HepG2 (cell line): ENCODE measurements around the gene THBS1. TPM values are rescaled to one million over a fixed set of nuclear protein-coding genes. Genes with fewer than 3 reads are reported as not detected.

Source experiments
- ATAC-seq: fragments of 200-7000 bp; cut with Tn5 transposase; 3 replicates; pipeline ENCODE4 v1.9.1; 2020; ENCODE audit warnings: mild to moderate bottlenecking, moderate library complexity
- BruUV-seq: library from RNA; stranded (reverse); fragments of 400-500 nt; replicated peaks from 2 replicates; lab custom pipeline; 2021; lab: Mats Ljungman, UMichigan
- CTCF ChIA-PET: fragments of 300-600 bp; formaldehyde crosslinking; extraction: SDS; loops from one replicate; lab custom pipeline; 2021; ENCODE audit warnings: low total read pairs, inconsistent platforms, low intra/inter-chr PET ratio; lab: Yijun Ruan, JAX
- POLR2A ChIA-PET: fragments of 350-600 bp; sonication (Branson Sonifier 250); formaldehyde crosslinking; loops from one replicate; lab custom pipeline; 2020; ENCODE audit warnings: antibody characterized with exemption, inconsistent platforms; lab: Yijun Ruan, JAX
- DNase-seq: peaks from one replicate; pipeline ENCODE4 v3.0.0-alpha.2; 2015; ENCODE audit warnings: low spot score
- FAIRE-seq: peaks from 3 replicates; lab custom pipeline; 2011; peaks lifted over from hg19 to GRCh38; lab: Jason Lieb, UNC
- H2AFZ ChIP-seq: one replicate; pipeline ENCODE4 v1.6.1; 2011; ENCODE audit warnings: low read length, inconsistent platforms
- H3K27ac ChIP-seq: fragments of 300-600 bp; 3 replicates; pipeline ENCODE4 v1.8.0; 2011; ENCODE audit warnings: mixed run types, mild to moderate bottlenecking, mixed read lengths, low read length, inconsistent platforms; ENCODE audit not compliant: insufficient read depth; ENCODE audit errors: extremely low read length
- H3K27me3 ChIP-seq, 2 experiments: fragments of 200-600 bp in 1 of 2; 2 replicates in 1 of 2; 3 replicates in 1 of 2; pipeline versions ENCODE4 v1.6.0 to v1.8.0; 2011; ENCODE audit warnings: low read length in 2 of 2, mild to moderate bottlenecking in 2 of 2, moderate library complexity in 2 of 2, inconsistent platforms in 1 of 2; ENCODE audit not compliant: insufficient read depth in 2 of 2, control insufficient read depth in 1 of 2
- H3K36me3 ChIP-seq, 2 experiments: fragments of 200-600 bp in 1 of 2; replicated peaks in 1 of 2; 2 replicates in 1 of 2; 3 replicates in 1 of 2; pipeline versions ENCODE4 v1.5.1 to v1.8.0; 2011; ENCODE audit warnings: low read length in 2 of 2, inconsistent platforms in 1 of 2; ENCODE audit not compliant: insufficient read depth in 2 of 2, control insufficient read depth in 1 of 2
- H3K4me1 ChIP-seq: 2 replicates; pipeline ENCODE4 v1.5.1; 2012; ENCODE audit warnings: low read length, inconsistent platforms; ENCODE audit not compliant: insufficient read depth
- H3K4me2 ChIP-seq: 2 replicates; pipeline ENCODE4 v1.6.0; 2011; ENCODE audit warnings: low read depth, low read length, inconsistent platforms
- H3K4me3 ChIP-seq, 3 experiments: fragments of 200-600 bp in 1 of 3; sonication (generic), shearing (Covaris generic) in 1 of 3; replicated peaks in 1 of 3; 2 replicates each; pipeline ENCODE4 v1.5.1; 2011 to 2016; ENCODE audit warnings: low read length in 3 of 3, inconsistent platforms in 2 of 3, low read depth in 2 of 3, mild to moderate bottlenecking in 2 of 3, control low read depth in 1 of 3, mixed read lengths in 1 of 3; ENCODE audit not compliant: insufficient read depth in 1 of 3
- H3K79me2 ChIP-seq: one replicate; pipeline ENCODE4 v1.6.1; 2011; ENCODE audit warnings: low read length, inconsistent platforms; ENCODE audit not compliant: insufficient read depth
- H3K9ac ChIP-seq: 2 replicates; pipeline ENCODE4 v1.6.0; 2011; ENCODE audit warnings: mild to moderate bottlenecking, low read depth, low read length, inconsistent platforms; ENCODE audit not compliant: insufficient read depth
- H3K9me3 ChIP-seq: 2 replicates; pipeline ENCODE4 v1.5.1; 2012; ENCODE audit warnings: mild to moderate bottlenecking, low read length
- H4K20me1 ChIP-seq: 2 replicates; pipeline ENCODE4 v1.6.0; 2011; ENCODE audit warnings: inconsistent platforms, mild to moderate bottlenecking, low read length, moderate library complexity; ENCODE audit not compliant: insufficient read depth
- ATF6 ChIP-seq: sonication (generic); formaldehyde crosslinking; conservative IDR thresholded peaks from 2 replicates; pipeline ENCODE4 v1.4.0; 2020; ENCODE audit warnings: missing genetic modification reagents
- BRF2 ChIP-seq: sonication (generic); formaldehyde crosslinking; IDR thresholded peaks from 2 replicates; pipeline ENCODE4 v1.8.1; 2022; ENCODE audit warnings: mild to moderate bottlenecking, missing genetic modification reagents
- CREB1 ChIP-seq, 2 experiments: fragments of 450-650 bp in 1 of 2; IDR thresholded peaks; 2 replicates each; pipeline ENCODE4 v1.6.1; 2016 to 2017; ENCODE audit warnings: control low read depth in 1 of 2, mild to moderate bottlenecking in 1 of 2, missing compliant biosample characterization in 1 of 2, missing genetic modification characterization in 1 of 2
- DNMT1 ChIP-seq: sonication (generic); formaldehyde crosslinking; IDR thresholded peaks from 2 replicates; pipeline ENCODE4 v1.5.1; 2020; ENCODE audit warnings: mild to moderate bottlenecking, missing genetic modification reagents
- HNF4A ChIP-seq: sonication (generic); formaldehyde crosslinking; IDR thresholded peaks from 2 replicates; pipeline ENCODE4 v1.4.0; 2020; ENCODE audit warnings: missing genetic modification reagents
- KAT2B ChIP-seq: fragments of 150-350 bp; IDR thresholded peaks from 2 replicates; pipeline ENCODE4 v1.6.1; 2014; ENCODE audit warnings: low read depth, low read length, borderline replicate concordance
- KLF12 ChIP-seq: sonication (generic); formaldehyde crosslinking; IDR thresholded peaks from 2 replicates; pipeline ENCODE4 v1.4.0; 2020; ENCODE audit warnings: missing genetic modification reagents, borderline replicate concordance
- PAXIP1 ChIP-seq: sonication (generic); formaldehyde crosslinking; conservative IDR thresholded peaks from 2 replicates; pipeline ENCODE4 v1.4.0; 2020; ENCODE audit warnings: mild to moderate bottlenecking, missing genetic modification reagents, moderate library complexity
- POLR2A ChIP-seq, 2 experiments: IDR thresholded peaks; 2 replicates each; pipeline ENCODE4 v1.6.1; 2011; ENCODE audit warnings: low read depth in 2 of 2, low read length in 2 of 2, mild to moderate bottlenecking in 1 of 2, moderate library complexity in 1 of 2; ENCODE audit not compliant: insufficient read depth in 1 of 2
- STAT5B ChIP-seq: sonication (generic); formaldehyde crosslinking; IDR thresholded peaks from 2 replicates; pipeline ENCODE4 v1.4.0; 2020; ENCODE audit warnings: missing genetic modification reagents
- ZNF580 ChIP-seq: IDR thresholded peaks from 2 replicates; pipeline ENCODE4 v1.6.1; 2016; ENCODE audit warnings: low read depth, borderline replicate concordance
- ZNF598 ChIP-seq: sonication (generic); formaldehyde crosslinking; IDR thresholded peaks from 2 replicates; pipeline ENCODE4 v1.5.1; 2020; ENCODE audit warnings: mild to moderate bottlenecking, missing genetic modification reagents, borderline replicate concordance
- ZSCAN30 ChIP-seq: sonication (generic); formaldehyde crosslinking; IDR thresholded peaks from 2 replicates; pipeline ENCODE4 v1.5.0; 2020; ENCODE audit warnings: mild to moderate bottlenecking, missing genetic modification reagents
- WGBS: methylation state at CpG from one replicate; pipeline ENCODE4 v1.1.6; 2017; ENCODE audit warnings: low lambda C conversion rate; 5-methylcytosine and 5-hydroxymethylcytosine counted together
- in situ Hi-C: cut with HindIII; loops from 2 replicates; pipeline ENCODE4 v1.10.0; 2017; ENCODE audit warnings: low pct_unique_long_range_greater_than_20kb; ENCODE audit not compliant: extremely low pct_ligation_motif_present
- intact Hi-C: fragments of 100-400 bp; cut with micrococcal nuclease; formaldehyde crosslinking; loops from one replicate; pipeline ENCODE4 v1.10.0; 2022; ENCODE audit not compliant: unreplicated experiment
- polyA plus RNA-seq, 8 experiments: library from polyadenylated mRNA; depleted of rRNA in 3 of 8; stranded (reverse) in 7 of 8; unstranded in 1 of 8; fragments of >200 nt; fragmentation: Illumina TruSeq in 4 of 8; extraction: Trizol in 4 of 8; gene quantifications; 2 replicates each; pipeline versions ENCODE4 v1.2.1 to v1.2.3, GENCODE V29; 2011 to 2016; ENCODE audit warnings: low read depth in 4 of 8, missing spikeins in 1 of 8, mixed read lengths in 1 of 8; ENCODE audit not compliant: insufficient read depth in 1 of 8
- total RNA-seq, 5 experiments: library from RNA; depleted of rRNA; stranded (reverse); fragments of >200 nt; fragmentation: Illumina TruSeq; extraction: Trizol; gene quantifications; 2 replicates each; pipeline ENCODE4 v1.2.3, GENCODE V29; 2016; ENCODE audit warnings: low read depth in 1 of 5

THBS1 gene
- total and polyA plus RNA-seq, 2 of the 13 experiments (the other 11 are each of a cell fraction or from before 2014, with no cell fraction given): 54.7 to 67.1 TPM

GRCh38 chr15:39583596-39584265, 2.9 kb downstream of the THBS1 start:
- peaks cover 21 to 59% of the 10 kb centered on the region in 2 experiments for H3K36me3 ChIP-seq
- ATAC-seq: no peak
- intact Hi-C loops (loop anchor here (5.0 kb wide), 1 partner anchor 174 kb away; no protein-coding TSS in a partner anchor), in situ Hi-C loops (loop anchor here (5.0 to 10.0 kb wide), 5 partner anchors 149 to 769 kb away; no protein-coding TSS in a partner anchor)
- peaks cover 13% of the 10 kb centered on the region; the same call in 1 of the 2 replicates for H4K20me1 ChIP-seq
- peaks cover 22% of the 10 kb centered on the region for H3K79me2 ChIP-seq
- peaks cover 68% of the 10 kb centered on the region for H3K4me1 ChIP-seq
- peak overlapping the region; percentile 21 for H3K4me2 ChIP-seq
- FAIRE-seq: no peak
- H3K27ac ChIP-seq: no peak overlapping the region
- BruUV-seq: no TSS peak
- H3K27me3 ChIP-seq: no peaks in the 10 kb centered on the region; a peak in 1 of 5 replicates
- DNase-seq: peak; percentile 25
- ChIA-PET POLR2A (interaction anchor here (1.5 kb wide), 1 partner anchor 310 kb away, joined by 4 read pairs; no protein-coding TSS in a partner anchor), CTCF (no interaction called here)
- 97% methylated on average over 9 of the region's 13 CpGs for WGBS
- H2AFZ ChIP-seq: no peak overlapping the region
- H3K9me3 ChIP-seq: no peaks in the 10 kb centered on the region
- no peak overlapping the region for H3K9ac ChIP-seq
- 0 out of 6 replicates have a peak overlapping the region, but pooled peaks of 1 of the 3 experiments have one; percentile 18 for H3K4me3 ChIP-seq
- TF ChIP-seq DNMT1 (CRISPR knock-in tag) (no peak), KLF12 (CRISPR knock-in tag) (no peak), KAT2B (no peak), ZNF598 (CRISPR knock-in tag) (no peak), POLR2A (IDR thresholded peaks at IDR 0.05; ENCODE audit: insufficient read depth in 1 of 2, low read depth in 2 of 2, low read length in 2 of 2) (0 out of 4 replicates have a peak, but pooled peaks of 1 of the 2 experiments have one; percentile 32), PAXIP1 (no peak), ZSCAN30 (no peak), STAT5B (CRISPR knock-in tag) (no peak), CREB1 (IDR thresholded peaks at IDR 0.05) (no peak), CREB1 (CRISPR knock-in tag; IDR thresholded peaks at IDR 0.05) (no peak), ZNF580 (CRISPR knock-in tag) (no peak), ATF6 (CRISPR knock-in tag) (no peak), BRF2 (CRISPR knock-in tag) (no peak), HNF4A (CRISPR knock-in tag) (no peak)
